ENCODE measurements around the gene GLMP.

DNA sequence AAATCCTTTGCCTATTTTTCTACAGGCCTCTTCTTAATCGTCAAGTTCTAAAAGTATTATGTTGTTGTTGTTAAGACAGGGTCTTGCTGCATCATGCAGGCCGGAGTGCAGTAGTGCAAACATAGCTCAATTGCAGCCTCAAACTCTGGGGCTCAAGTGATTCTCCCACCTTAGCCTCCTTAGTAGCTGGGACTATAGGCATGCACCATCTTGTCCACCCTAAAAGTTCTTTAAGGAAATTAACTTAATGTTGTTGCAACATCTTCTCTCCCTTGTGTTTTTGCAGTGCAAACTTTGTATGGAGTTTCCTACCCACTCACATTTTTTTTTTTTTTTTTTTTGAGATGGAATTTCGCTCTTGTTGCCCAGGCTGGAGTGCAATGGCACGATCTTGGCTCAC lies 7.8 kb upstream of the GLMP start:
- no peak for TF ChIP-seq SMC3 (conservative IDR thresholded peaks at IDR 0.05; ENCODE audit: poor library complexity)
- TF ChIP-seq, protein P1, sequence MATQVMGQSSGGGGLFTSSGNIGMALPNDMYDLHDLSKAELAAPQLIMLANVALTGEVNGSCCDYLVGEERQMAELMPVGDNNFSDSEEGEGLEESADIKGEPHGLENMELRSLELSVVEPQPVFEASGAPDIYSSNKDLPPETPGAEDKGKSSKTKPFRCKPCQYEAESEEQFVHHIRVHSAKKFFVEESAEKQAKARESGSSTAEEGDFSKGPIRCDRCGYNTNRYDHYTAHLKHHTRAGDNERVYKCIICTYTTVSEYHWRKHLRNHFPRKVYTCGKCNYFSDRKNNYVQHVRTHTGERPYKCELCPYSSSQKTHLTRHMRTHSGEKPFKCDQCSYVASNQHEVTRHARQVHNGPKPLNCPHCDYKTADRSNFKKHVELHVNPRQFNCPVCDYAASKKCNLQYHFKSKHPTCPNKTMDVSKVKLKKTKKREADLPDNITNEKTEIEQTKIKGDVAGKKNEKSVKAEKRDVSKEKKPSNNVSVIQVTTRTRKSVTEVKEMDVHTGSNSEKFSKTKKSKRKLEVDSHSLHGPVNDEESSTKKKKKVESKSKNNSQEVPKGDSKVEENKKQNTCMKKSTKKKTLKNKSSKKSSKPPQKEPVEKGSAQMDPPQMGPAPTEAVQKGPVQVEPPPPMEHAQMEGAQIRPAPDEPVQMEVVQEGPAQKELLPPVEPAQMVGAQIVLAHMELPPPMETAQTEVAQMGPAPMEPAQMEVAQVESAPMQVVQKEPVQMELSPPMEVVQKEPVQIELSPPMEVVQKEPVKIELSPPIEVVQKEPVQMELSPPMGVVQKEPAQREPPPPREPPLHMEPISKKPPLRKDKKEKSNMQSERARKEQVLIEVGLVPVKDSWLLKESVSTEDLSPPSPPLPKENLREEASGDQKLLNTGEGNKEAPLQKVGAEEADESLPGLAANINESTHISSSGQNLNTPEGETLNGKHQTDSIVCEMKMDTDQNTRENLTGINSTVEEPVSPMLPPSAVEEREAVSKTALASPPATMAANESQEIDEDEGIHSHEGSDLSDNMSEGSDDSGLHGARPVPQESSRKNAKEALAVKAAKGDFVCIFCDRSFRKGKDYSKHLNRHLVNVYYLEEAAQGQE (IDR thresholded peaks at IDR 0.05; ENCODE audit: borderline replicate concordance), result no peak
- TF ChIP-seq TAF1 (IDR thresholded peaks at IDR 0.05; ENCODE audit: low read depth), result no peak
- TF ChIP-seq POLR2AphosphoS5 (IDR thresholded peaks at IDR 0.05), result no peak
